GM15510 (cell line): ENCODE results near the gene FAM222A.

Experiments used
- POLR2A ChIP-seq: IDR thresholded peaks from 3 replicates; pipeline ENCODE4 v1.6.1; 2011; ENCODE audit warnings: borderline replicate concordance; ENCODE audit not compliant: insufficient read length; ENCODE audit errors: extremely low read depth

FAM222A gene

DNA sequence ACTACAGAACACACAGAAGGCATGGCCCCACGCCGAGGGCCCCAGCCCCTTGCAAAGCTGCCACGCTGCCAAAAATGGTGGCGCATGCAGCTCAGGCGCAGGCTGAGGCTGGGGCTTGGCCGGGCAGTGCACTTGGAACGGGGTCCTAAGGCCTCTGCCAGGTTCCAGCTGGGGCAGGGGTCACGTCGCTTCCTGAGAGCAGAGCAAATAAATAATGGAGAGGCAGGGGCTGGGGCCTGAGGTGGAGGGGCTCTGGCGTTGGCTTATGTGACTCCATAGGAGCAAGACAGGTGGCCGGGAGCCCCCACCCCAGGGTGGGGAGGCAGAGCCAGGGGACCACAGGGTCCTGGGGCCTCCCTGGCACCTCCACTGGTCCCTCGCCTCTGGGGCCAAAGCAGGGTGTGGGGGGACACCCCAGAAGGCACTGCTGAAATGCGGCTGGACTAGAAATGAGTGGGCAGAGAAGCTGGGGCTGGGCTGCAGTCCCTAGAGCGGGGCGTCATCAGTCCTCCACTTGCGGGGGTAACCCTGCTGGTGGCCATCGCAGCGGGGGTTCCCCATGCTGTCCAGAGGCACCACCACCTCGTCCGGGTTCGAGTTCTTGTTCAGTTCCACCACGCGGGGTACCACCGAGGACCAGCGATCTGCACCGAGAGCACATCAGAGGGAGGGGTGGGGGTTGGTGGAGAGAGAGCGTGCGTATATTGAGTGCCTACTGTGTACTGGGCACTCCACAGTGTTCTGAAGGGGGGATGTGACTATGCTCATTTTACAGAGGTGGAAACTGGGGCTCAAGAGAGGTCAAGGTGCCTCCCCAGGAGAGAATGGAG, 69.7 kb downstream of the FAM222A start:
- no peak for TF ChIP-seq POLR2A

DNA sequence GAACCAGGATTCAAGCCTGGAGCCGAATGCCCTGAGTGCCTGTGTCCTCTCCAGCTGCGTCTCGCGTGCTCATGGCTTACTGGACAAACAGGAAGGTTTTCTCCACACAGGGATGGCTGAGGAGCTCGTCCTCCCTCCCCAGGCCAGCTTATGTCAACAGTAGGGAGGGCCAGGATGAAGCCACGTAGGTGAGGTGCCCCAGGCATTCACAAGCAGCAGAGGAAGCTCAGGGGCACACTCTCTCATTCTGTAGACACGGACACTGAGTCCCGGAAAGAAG, 70.3 kb downstream of the FAM222A start:
- TF ChIP-seq POLR2A: no peak

DNA sequence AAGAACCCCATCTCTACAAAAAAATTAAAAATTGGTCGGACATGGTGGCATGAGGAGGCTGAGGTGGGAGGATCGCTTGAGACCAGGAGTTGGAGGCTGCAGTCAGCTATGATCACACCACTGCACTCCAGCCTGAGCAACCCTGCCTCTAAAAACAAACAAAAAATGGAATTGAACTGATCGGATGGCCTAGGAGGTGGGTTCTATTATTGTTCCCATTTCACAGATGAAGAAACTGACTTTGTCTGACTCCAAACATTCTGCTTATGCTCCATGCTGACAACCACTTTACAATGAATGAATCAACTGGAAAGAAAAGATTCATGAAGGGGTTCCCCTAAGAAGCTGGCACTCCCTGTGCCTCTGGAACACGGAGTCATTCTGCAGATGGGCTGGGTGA, 72.2 kb downstream of the FAM222A start:
- TF ChIP-seq POLR2A: no peak

DNA sequence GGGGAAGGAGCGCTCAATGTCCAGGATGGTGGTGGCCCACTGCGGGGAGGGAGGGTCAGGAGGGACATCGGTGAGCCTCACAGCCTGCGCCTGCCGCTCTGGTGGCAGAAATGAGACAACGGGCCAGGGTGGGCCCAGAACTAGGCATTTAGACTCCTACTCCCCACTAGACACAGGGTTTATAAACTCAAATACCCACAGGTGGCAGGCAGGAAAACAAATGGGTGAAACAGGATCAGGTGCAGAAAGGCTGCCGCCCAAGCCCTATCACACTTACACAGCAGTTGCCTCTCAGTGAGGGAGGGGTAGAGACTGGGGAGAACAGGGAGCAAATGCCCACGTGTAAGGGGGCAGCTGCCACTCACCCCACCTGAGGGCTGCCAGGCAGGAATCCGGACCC, 73.2 kb downstream of the FAM222A start:
- no peak for TF ChIP-seq POLR2A

- no peak for TF ChIP-seq POLR2A
Measured at GRCh38 chr12:109789526-109790048, 76.0 kb downstream of the FAM222A start.

DNA sequence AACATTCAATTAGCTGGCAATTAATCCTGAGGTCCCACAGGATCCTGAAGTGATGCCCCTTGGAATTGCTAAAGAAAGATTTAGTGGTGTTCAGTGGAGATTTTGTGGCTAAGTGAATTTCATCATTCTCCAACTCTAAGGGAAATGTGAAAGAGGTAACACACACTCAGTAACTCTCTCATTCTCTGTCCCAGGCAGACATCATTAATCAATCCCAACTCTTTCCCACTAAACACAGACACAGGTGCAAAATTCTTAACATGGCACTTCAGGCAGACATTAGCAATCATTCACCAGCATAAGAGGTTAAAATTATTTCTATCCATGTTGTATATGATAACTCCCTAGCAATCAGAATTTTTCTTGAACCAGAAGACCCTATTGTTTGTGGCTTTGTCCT, 79.4 kb downstream of the FAM222A start:
- no peak for TF ChIP-seq POLR2A

DNA sequence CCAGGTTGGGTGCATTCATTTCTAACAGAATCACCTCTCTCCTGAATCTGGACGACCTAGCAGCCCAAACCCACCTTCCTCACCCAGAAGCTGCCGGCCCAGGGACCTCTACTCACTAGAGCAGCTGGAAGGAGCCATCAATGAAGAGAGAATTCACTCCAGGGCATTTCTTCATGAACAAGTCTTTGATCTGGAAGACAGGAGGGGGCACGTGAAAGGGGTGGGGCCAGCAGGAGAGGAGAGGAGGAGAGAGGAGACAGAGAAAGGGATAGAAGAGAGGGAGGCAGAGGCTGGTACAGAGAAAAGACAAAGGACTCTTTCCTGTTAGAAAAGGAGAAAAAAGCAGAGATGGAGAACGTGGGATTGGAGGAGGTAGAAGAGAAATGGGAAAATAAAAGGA, 79.8 kb downstream of the FAM222A start:
- TF ChIP-seq POLR2A: no peak

DNA sequence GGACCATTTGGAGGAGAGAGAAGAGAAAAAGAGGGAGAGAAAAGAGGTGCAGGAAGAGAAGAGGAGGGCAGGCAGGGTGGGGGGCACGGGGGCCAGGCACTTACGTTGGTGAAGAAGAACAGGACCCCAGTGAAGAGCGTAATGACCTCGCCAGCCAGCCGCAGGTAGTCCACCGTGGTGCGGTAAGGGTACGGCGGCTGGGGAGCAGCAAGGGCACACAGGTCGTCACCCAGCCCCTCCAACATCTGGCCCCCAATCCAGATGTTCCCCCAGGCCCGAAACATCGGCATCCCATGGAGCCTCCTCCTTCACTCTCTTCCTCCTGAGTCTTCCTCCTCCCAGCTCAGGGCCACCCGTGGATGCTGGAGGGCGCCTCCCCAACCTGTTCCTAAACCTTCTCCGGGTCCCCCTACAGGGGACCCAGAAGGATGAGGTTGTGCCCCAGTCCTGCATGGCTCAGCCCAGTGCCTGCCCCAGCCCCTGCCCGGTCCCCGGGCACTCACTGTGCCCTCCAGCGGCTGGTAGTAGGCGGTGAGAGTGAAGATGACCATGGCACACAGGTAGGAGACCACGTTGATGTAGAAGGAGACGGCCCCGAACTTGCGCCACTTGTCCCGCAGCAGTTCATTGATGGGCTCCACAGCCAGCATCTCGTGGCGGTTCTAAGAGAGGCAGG, 80.3 kb downstream of the FAM222A start:
- TF ChIP-seq POLR2A: no peak

DNA sequence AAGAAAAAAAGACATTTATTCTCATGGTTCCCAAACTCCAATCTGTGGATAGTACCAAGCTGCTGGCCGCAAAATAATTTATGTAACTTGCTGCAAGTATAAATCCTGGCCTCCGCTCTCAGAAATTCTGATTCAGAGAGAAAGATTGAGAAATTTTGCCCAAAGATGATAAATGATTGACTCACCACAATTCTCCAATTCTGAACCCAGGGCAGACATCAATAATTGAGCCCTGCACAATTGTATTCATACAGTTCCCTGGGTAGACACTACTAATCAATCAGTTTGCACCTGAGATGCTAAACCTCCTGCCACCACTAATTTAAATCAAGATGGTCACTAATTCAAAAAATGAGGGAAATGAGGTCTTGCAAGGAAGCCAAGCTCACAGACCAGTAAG, 81.4 kb downstream of the FAM222A start:
- no peak for TF ChIP-seq POLR2A

- TF ChIP-seq POLR2A: no peak
Measured at GRCh38 chr12:109796057-109796456, 82.4 kb downstream of the FAM222A start.

- TF ChIP-seq POLR2A: no peak
Measured at GRCh38 chr12:109797905-109798669, 84.5 kb downstream of the FAM222A start.

GRCh38 chr12:109798691-109799090, 85.1 kb downstream of the FAM222A start:
- TF ChIP-seq POLR2A: no peak

DNA sequence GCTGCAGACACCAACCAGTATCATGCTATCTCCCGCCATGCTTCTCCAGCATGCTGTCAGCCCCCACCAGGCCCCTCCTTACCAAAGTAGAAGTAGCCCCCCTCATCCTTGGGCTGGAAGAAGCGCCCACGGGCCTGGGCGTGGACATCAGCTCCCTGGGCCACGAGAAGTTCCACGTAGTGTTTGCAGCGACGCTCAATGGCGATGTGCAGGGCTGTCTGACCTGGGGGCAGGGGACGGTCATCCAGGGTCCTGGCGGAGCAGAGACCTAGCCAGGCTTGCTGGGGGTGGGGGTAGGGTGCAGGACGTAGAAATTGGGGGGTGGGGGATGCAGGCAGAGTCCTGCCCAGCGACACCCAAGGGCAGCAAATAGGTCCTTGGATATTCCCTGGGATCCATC, 86.9 kb downstream of the FAM222A start:
- no peak for TF ChIP-seq POLR2A

DNA sequence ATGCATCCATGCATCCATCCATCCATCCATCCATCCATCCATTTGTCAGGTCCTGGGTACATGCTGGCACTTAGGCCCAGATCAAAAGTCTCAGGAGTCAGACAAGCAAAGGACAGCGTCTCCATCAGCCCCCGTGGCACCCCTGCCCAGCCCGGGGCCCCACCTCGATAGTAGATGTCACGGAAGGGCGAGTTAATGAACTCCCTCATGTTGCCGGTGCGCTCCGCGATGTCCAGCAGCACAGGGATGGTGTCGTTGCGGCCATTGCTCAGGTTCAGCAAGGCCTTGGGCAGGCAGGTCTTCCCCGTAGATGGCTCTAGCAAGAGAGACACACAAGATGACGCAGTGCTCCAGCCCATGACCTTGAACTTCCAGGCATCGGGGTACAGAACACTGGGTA, 89.2 kb downstream of the FAM222A start:
- no peak for TF ChIP-seq POLR2A

DNA sequence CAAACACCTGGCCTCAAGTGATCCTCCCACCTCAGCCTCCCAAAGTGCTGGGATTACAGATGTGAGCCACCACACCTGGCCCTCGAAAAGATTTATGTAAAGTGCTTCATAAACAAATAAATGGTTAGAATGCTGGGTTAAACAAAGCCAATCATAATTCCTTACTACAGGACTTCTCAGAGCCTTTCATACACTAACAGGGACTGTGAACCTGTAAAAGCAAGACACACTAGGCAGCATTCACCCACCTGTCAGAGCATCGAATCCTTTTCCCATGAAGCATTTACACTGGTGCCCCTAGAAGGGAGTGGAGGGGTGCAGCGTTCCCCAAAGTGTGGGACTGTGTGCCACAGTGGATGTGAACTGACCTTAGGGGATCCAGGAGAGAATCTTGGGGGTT, 90.1 kb downstream of the FAM222A start:
- TF ChIP-seq POLR2A: no peak
